ENCODE measurements around the gene SLC4A1AP. TPM values are rescaled to one million over a fixed set of nuclear protein-coding genes. Genes with fewer than 3 reads are reported as not detected.

SLC4A1AP gene
- polyA plus RNA-seq, 1 experiment: 8.8 TPM

DNA sequence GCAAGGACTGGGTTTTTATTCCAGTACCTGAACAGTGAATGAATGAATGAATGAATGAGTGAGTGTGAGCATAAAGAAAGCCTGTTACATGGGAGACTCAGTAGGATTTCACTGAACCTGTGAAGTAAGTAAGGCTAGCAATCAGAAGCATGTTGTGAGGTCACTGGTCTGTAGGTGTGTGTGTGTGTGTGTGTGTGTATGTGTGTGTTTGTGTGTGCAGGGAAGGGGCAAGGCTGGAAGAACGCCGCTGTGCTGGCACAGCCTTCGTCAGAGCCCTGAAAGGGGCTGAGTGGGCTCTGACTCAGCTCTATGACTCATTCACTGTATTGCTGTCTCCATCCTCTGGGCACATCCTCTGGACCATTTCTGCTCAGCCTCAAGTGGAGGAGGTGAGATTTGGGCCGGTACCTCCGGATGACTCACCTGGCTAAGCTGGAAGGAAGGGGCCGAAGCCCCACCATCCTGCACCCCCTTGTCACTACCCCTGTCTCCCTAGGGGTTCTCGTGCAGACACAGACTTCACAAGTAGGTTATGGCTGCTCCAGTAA lies 56.4 kb downstream of the SLC4A1AP start:
- ChIA-PET CTCF (interaction anchor here (0.6 to 1.4 kb wide), 5 partner anchors 8 to 733 kb away, joined by 3 to 5 read pairs (median 3); no protein-coding TSS in a partner anchor), POLR2A (interaction anchor here (0.6 kb wide), 1 partner anchor 14 kb away, joined by 5 read pairs; no protein-coding TSS in a partner anchor)
- H3K4me3 ChIP-seq (ENCODE audit: low read depth, low read length): no peak overlapping the region
- peak; percentile 59 for DNase-seq (ENCODE audit: low read depth)
- TF ChIP-seq CTCF (IDR thresholded peaks at IDR 0.05; ENCODE audit: insufficient read depth, low read depth, low read length): no peak
- no peaks in the 10 kb centered on the region for H3K36me3 ChIP-seq (ENCODE audit: control insufficient read depth, insufficient read depth, low read length)
- no peaks in the 10 kb centered on the region for H3K27me3 ChIP-seq (ENCODE audit: control insufficient read depth, insufficient read depth, low read length)

- ChIA-PET CTCF (interaction anchor here (1.4 kb wide), 1 partner anchor 731 kb away, joined by 5 read pairs; no protein-coding TSS in a partner anchor), POLR2A (no interaction called here)
- DNase-seq (ENCODE audit: low read depth): no peak
- Histone ChIP-seq H3K36me3 (ENCODE audit: control insufficient read depth, insufficient read depth, low read length) (no peaks in the 10 kb centered on the region), H3K27me3 (ENCODE audit: control insufficient read depth, insufficient read depth, low read length) (no peaks in the 10 kb centered on the region), H3K4me3 (ENCODE audit: low read depth, low read length) (no peak overlapping the region)
- no peak for TF ChIP-seq CTCF (IDR thresholded peaks at IDR 0.05; ENCODE audit: insufficient read depth, low read depth, low read length)
Observed at GRCh38 chr2:27721335-27721734, 57.6 kb downstream of the SLC4A1AP start.

DNA sequence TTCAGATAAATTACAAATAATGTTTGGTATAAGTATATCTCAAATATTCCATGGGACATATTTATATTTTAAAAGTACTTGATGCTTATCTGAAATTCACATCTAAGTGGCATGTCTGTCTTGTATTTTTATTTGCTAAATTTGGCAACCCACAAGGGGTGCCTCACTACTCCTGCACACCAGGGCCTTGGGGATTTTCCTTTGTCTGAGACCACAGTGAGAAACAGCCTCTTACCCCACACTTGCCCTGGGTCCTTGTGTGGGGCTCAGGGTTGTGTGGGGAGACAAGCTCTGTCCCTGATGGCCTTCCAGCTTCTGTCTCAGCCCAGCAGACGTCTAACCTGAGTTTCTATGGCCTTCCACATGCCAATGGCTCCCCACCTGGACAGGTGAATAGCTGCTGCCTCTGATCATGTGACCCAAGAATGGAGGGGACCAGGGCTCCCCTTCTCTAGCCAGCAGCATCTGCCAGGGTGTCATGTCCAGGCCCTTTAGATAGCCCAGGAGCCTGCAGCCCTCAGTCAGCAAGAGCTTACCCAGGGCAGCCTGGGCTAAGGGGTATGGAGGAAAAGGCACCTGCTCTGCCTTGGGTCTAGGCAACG lies 58.3 kb downstream of the SLC4A1AP start:
- no peak for TF ChIP-seq CTCF (IDR thresholded peaks at IDR 0.05; ENCODE audit: insufficient read depth, low read depth, low read length)
- no peak for DNase-seq (ENCODE audit: low read depth)
- CTCF ChIA-PET: interaction anchor here (1.5 to 3.4 kb wide), 6 partner anchors 10 to 751 kb away, joined by 3 to 15 read pairs (median 9); no protein-coding TSS in a partner anchor
- POLR2A ChIA-PET: no interaction called here
- Histone ChIP-seq H3K36me3 (ENCODE audit: control insufficient read depth, insufficient read depth, low read length) (no peaks in the 10 kb centered on the region), H3K27me3 (ENCODE audit: control insufficient read depth, insufficient read depth, low read length) (no peaks in the 10 kb centered on the region), H3K4me3 (ENCODE audit: low read depth, low read length) (no peak overlapping the region)

- ChIA-PET POLR2A (interaction anchor here (1.1 kb wide), 1 partner anchor 231 kb away, joined by 3 read pairs; no protein-coding TSS in a partner anchor), CTCF (interaction anchor here (0.6 to 3.4 kb wide), 22 partner anchors 8 to 749 kb away, joined by 3 to 16 read pairs (median 5); no protein-coding TSS in a partner anchor)
- H3K27me3 ChIP-seq (ENCODE audit: control insufficient read depth, insufficient read depth, low read length): no peaks in the 10 kb centered on the region
- peak; percentile 89 for TF ChIP-seq CTCF (IDR thresholded peaks at IDR 0.05; ENCODE audit: insufficient read depth, low read depth, low read length)
- no peak for DNase-seq (ENCODE audit: low read depth)
- H3K36me3 ChIP-seq (ENCODE audit: control insufficient read depth, insufficient read depth, low read length): no peaks in the 10 kb centered on the region
- H3K4me3 ChIP-seq (ENCODE audit: low read depth, low read length): no peak overlapping the region
Observed at GRCh38 chr2:27723372-27724144, 59.9 kb downstream of the SLC4A1AP start.

- POLR2A ChIA-PET: no interaction called here
- CTCF ChIA-PET: interaction anchor here (0.6 to 3.4 kb wide), 13 partner anchors 8 to 728 kb away, joined by 3 to 16 read pairs (median 8); no protein-coding TSS in a partner anchor
- Histone ChIP-seq H3K36me3 (ENCODE audit: control insufficient read depth, insufficient read depth, low read length) (no peaks in the 10 kb centered on the region), H3K27me3 (ENCODE audit: control insufficient read depth, insufficient read depth, low read length) (no peaks in the 10 kb centered on the region), H3K4me3 (ENCODE audit: low read depth, low read length) (no peak overlapping the region)
- DNase-seq (ENCODE audit: low read depth): no peak
- TF ChIP-seq CTCF (IDR thresholded peaks at IDR 0.05; ENCODE audit: insufficient read depth, low read depth, low read length): no peak
Observed at GRCh38 chr2:27724191-27724590, 60.5 kb downstream of the SLC4A1AP start.

Measured in BJ (cell line).